HEK293T (cell line): Measurements from ENCODE around the gene SLC35B4.

Experiments
- ELF4 ChIP-seq: fragments of 450-650 bp; IDR thresholded peaks from 2 replicates; pipeline ENCODE4 v1.6.1; 2017; ENCODE audit warnings: antibody characterized with exemption
- FOXA1 ChIP-seq: fragments of 450-650 bp; IDR thresholded peaks from 2 replicates; pipeline ENCODE4 v1.6.1; 2016; ENCODE audit warnings: mild to moderate bottlenecking
- FOXK2 ChIP-seq: fragments of 450-650 bp; IDR thresholded peaks from 2 replicates; pipeline ENCODE4 v1.6.1; 2016; ENCODE audit warnings: mild to moderate bottlenecking
- L3MBTL2 ChIP-seq: fragments of 450-650 bp; conservative IDR thresholded peaks from 2 replicates; pipeline ENCODE4 v1.6.1; 2016; ENCODE audit warnings: mild to moderate bottlenecking
- NFRKB ChIP-seq: fragments of 450-650 bp; IDR thresholded peaks from 2 replicates; pipeline ENCODE4 v1.6.1; 2016; ENCODE audit warnings: mild to moderate bottlenecking, moderate library complexity
- PKNOX1 ChIP-seq: fragments of 450-650 bp; IDR thresholded peaks from 2 replicates; pipeline ENCODE4 v1.6.1; 2016
- SP1 ChIP-seq: fragments of 450-650 bp; IDR thresholded peaks from 2 replicates; pipeline ENCODE4 v1.6.1; 2017
- TARDBP ChIP-seq: fragments of 450-650 bp; IDR thresholded peaks from 2 replicates; pipeline ENCODE4 v1.6.1; 2016

- no peak for TF ChIP-seq ELF4
- no peak for TF ChIP-seq PKNOX1
- no peak for TF ChIP-seq FOXK2
- TF ChIP-seq TARDBP, result no peak
- no peak for TF ChIP-seq FOXA1
- TF ChIP-seq NFRKB, result no peak
- no peak for TF ChIP-seq SP1
- TF ChIP-seq L3MBTL2, result no peak
Measured at GRCh38 chr7:134297489-134297888, 19.2 kb downstream of the SLC35B4 start.
